Neural cell (in vitro differentiated cells): ENCODE measurements around the gene ETV7. TPM values are rescaled to one million over a fixed set of nuclear protein-coding genes. Genes with fewer than 3 reads are reported as not detected.

ENCODE experiments used
- H2AFZ ChIP-seq: fragments of 200-600, 300-800 bp; sonication (generic), shearing (Covaris generic); 2 replicates; pipeline ENCODE4 v1.6.0; 2014; ENCODE audit warnings: low read depth, mild to moderate bottlenecking, antibody characterized with exemption, low read length, moderate library complexity
- H3F3A ChIP-seq: fragments of 200-600 bp; shearing (Covaris generic); 2 replicates; pipeline ENCODE4 v1.6.1; 2016; ENCODE audit warnings: mild to moderate bottlenecking, moderate library complexity, mixed read lengths, antibody characterized with exemption, low read length; ENCODE audit not compliant: insufficient read depth, poor library complexity, severe bottlenecking
- H3K27ac ChIP-seq: fragments of 200-600, 300-800 bp; sonication (generic), shearing (Covaris generic); 2 replicates; pipeline ENCODE4 v1.5.1; 2014; ENCODE audit warnings: mild to moderate bottlenecking, low read length, moderate library complexity
- H3K27me3 ChIP-seq: fragments of 300-800, 200-600 bp; sonication (generic), shearing (Covaris generic); 2 replicates; pipeline ENCODE4 v1.6.0; 2014; ENCODE audit warnings: mild to moderate bottlenecking, low read depth, low read length, moderate library complexity; ENCODE audit not compliant: insufficient read depth
- H3K36me3 ChIP-seq: fragments of 300-800, 200-600 bp; sonication (generic), shearing (Covaris generic); 2 replicates; pipeline ENCODE4 v1.5.1; 2014; ENCODE audit warnings: mild to moderate bottlenecking, antibody characterized with exemption, low read length, moderate library complexity; ENCODE audit not compliant: insufficient read depth
- H3K4me2 ChIP-seq: fragments of 300-800, 200-600 bp; sonication (generic), shearing (Covaris generic); 2 replicates; pipeline ENCODE4 v1.6.0; 2014; ENCODE audit warnings: mild to moderate bottlenecking, low read length
- H3K4me3 ChIP-seq: fragments of 300-800, 200-600 bp; sonication (generic), shearing (Covaris generic); 2 replicates; pipeline ENCODE4 v1.5.1; 2014; ENCODE audit warnings: mild to moderate bottlenecking, low read length, moderate library complexity
- H3K79me2 ChIP-seq: fragments of 200-600 bp; shearing (Covaris generic); replicated peaks from 2 replicates; pipeline ENCODE4 v1.6.0; 2014; ENCODE audit warnings: mild to moderate bottlenecking, low read length, moderate library complexity; ENCODE audit not compliant: insufficient read depth
- H3K9ac ChIP-seq: fragments of 300-800, 200-600 bp; sonication (generic), shearing (Covaris generic); 2 replicates; pipeline ENCODE4 v1.6.1; 2016; ENCODE audit warnings: mild to moderate bottlenecking, low read length, mixed read lengths
- H3K9me2 ChIP-seq: fragments of 200-600 bp; shearing (Covaris generic); 2 replicates; pipeline ENCODE4 v1.6.1; 2016; ENCODE audit warnings: mild to moderate bottlenecking, low read length, mixed read lengths; ENCODE audit not compliant: insufficient read depth
- H3K9me3 ChIP-seq: fragments of 200-600, 300-800 bp; sonication (generic), shearing (Covaris generic); 2 replicates; pipeline ENCODE4 v1.6.1; 2016; ENCODE audit warnings: mild to moderate bottlenecking, mixed run types, low read length, moderate library complexity, mixed read lengths
- H4K20me1 ChIP-seq: fragments of 200-600 bp; shearing (Covaris generic); 2 replicates; pipeline ENCODE4 v1.6.1; 2016; ENCODE audit warnings: mild to moderate bottlenecking, mixed run types; ENCODE audit not compliant: insufficient read depth
- EP300 ChIP-seq: fragments of 450-650 bp; conservative IDR thresholded peaks from 2 replicates; pipeline ENCODE4 v1.6.1; 2014; ENCODE audit warnings: antibody characterized with exemption, mild to moderate bottlenecking, moderate library complexity; ENCODE audit not compliant: poor library complexity, severe bottlenecking
- EZH2 ChIP-seq: fragments of 200-600, 300-800 bp; shearing (Covaris generic), sonication (generic); IDR thresholded peaks from 2 replicates; pipeline ENCODE4 v1.6.1; 2014; ENCODE audit warnings: antibody characterized with exemption, low read length, borderline replicate concordance, mild to moderate bottlenecking; ENCODE audit not compliant: insufficient read depth, poor library complexity, severe bottlenecking
- MXI1 ChIP-seq: fragments of 450-650 bp; conservative IDR thresholded peaks from 2 replicates; pipeline ENCODE4 v1.6.1; 2014; ENCODE audit warnings: antibody characterized with exemption, mild to moderate bottlenecking; ENCODE audit not compliant: poor library complexity, severe bottlenecking
- POLR2AphosphoS5 ChIP-seq: IDR thresholded peaks from 2 replicates; pipeline ENCODE4 v1.6.1; 2012
- RAD21 ChIP-seq: fragments of 450-650 bp; conservative IDR thresholded peaks from 2 replicates; pipeline ENCODE4 v1.6.1; 2014; ENCODE audit warnings: antibody characterized with exemption, mild to moderate bottlenecking, moderate library complexity
- SMC3 ChIP-seq: fragments of 450-650 bp; conservative IDR thresholded peaks from 2 replicates; pipeline ENCODE4 v1.6.1; 2014; ENCODE audit warnings: antibody characterized with exemption, mild to moderate bottlenecking, moderate library complexity; ENCODE audit not compliant: poor library complexity
- TAF1 ChIP-seq: IDR thresholded peaks from 2 replicates; pipeline ENCODE4 v1.6.1; 2012; ENCODE audit warnings: low read depth
- polyA plus RNA-seq: library from polyadenylated mRNA; depleted of rRNA; stranded (reverse); fragments of >200 nt; gene quantifications from 2 replicates; pipeline ENCODE4 v1.2.3, GENCODE V29; 2014
- TF ChIP-seq, protein P1 (sequence below): fragments of 450-650 bp; IDR thresholded peaks from 2 replicates; pipeline ENCODE4 v1.5.1; 2014; ENCODE audit warnings: antibody characterized with exemption, mild to moderate bottlenecking, moderate library complexity; ENCODE audit not compliant: poor library complexity, severe bottlenecking
- TF ChIP-seq, protein P2 (sequence below): IDR thresholded peaks from 2 replicates; pipeline ENCODE4 v1.6.1; 2012; ENCODE audit warnings: borderline replicate concordance

ETV7 gene
- polyA plus RNA-seq, 1 donor from 2014 or later, result not detected

DNA sequence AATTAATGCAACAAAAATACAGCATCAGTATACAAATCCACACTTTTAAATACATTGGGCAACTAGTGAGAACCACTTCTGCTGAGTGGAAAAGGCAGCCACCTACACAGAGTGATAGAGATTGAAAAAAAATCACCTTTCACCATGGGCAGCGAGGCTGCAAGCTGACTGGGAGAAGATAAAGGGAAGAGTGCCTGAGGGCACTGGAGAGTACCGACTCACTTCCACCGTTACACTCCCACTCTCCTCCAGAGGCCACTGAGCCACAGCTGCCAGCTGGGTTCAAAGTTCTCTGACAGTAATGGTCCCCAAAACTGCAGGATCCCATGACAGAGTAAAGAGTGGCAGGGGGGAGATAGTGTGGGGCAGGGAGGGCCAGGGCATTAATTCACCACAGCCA, 31.1 kb upstream of the ETV7 start:
- Histone ChIP-seq H3K27me3 (no peaks in the 10 kb centered on the region), H3K79me2 (no peaks in the 10 kb centered on the region), H2AFZ (no peak overlapping the region), H3K4me3 (no peak overlapping the region), H3K9me3 (no peaks in the 10 kb centered on the region), H3K36me3 (no peaks in the 10 kb centered on the region), H3K9me2 (no peaks in the 10 kb centered on the region), H3K9ac (no peak overlapping the region), H4K20me1 (no peaks in the 10 kb centered on the region), H3K4me2 (no peak overlapping the region), H3F3A (no peaks in the 10 kb centered on the region), H3K27ac (no peak overlapping the region)
- TF ChIP-seq RAD21, result no peak
- TF ChIP-seq SMC3, result no peak
- TF ChIP-seq MXI1, result no peak
- no peak for TF ChIP-seq EP300
- no peak for TF ChIP-seq EZH2
- TF ChIP-seq, protein P1, sequence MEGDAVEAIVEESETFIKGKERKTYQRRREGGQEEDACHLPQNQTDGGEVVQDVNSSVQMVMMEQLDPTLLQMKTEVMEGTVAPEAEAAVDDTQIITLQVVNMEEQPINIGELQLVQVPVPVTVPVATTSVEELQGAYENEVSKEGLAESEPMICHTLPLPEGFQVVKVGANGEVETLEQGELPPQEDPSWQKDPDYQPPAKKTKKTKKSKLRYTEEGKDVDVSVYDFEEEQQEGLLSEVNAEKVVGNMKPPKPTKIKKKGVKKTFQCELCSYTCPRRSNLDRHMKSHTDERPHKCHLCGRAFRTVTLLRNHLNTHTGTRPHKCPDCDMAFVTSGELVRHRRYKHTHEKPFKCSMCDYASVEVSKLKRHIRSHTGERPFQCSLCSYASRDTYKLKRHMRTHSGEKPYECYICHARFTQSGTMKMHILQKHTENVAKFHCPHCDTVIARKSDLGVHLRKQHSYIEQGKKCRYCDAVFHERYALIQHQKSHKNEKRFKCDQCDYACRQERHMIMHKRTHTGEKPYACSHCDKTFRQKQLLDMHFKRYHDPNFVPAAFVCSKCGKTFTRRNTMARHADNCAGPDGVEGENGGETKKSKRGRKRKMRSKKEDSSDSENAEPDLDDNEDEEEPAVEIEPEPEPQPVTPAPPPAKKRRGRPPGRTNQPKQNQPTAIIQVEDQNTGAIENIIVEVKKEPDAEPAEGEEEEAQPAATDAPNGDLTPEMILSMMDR, result no peak
- no peak for TF ChIP-seq POLR2AphosphoS5
- TF ChIP-seq, protein P2, sequence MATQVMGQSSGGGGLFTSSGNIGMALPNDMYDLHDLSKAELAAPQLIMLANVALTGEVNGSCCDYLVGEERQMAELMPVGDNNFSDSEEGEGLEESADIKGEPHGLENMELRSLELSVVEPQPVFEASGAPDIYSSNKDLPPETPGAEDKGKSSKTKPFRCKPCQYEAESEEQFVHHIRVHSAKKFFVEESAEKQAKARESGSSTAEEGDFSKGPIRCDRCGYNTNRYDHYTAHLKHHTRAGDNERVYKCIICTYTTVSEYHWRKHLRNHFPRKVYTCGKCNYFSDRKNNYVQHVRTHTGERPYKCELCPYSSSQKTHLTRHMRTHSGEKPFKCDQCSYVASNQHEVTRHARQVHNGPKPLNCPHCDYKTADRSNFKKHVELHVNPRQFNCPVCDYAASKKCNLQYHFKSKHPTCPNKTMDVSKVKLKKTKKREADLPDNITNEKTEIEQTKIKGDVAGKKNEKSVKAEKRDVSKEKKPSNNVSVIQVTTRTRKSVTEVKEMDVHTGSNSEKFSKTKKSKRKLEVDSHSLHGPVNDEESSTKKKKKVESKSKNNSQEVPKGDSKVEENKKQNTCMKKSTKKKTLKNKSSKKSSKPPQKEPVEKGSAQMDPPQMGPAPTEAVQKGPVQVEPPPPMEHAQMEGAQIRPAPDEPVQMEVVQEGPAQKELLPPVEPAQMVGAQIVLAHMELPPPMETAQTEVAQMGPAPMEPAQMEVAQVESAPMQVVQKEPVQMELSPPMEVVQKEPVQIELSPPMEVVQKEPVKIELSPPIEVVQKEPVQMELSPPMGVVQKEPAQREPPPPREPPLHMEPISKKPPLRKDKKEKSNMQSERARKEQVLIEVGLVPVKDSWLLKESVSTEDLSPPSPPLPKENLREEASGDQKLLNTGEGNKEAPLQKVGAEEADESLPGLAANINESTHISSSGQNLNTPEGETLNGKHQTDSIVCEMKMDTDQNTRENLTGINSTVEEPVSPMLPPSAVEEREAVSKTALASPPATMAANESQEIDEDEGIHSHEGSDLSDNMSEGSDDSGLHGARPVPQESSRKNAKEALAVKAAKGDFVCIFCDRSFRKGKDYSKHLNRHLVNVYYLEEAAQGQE, result no peak
- no peak for TF ChIP-seq TAF1

DNA sequence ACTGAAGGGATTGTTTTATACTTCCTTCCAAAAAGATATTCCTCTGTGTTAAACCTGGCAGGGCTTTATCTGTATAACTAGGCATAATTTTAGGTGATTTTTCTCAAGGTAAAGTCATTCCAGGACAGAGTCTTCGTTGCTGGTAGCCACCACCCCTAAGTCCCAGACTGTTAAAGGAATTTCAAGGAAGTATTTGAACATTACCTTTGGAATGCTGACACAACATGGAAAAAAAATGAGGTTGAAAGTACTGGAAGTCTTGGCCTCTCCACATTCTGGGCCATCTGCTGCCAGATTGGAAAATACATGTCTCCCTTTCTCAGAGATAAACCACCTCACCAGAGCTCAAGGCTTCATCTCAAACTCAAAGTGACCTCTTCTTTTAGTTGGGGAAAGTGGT, 27.0 kb upstream of the ETV7 start:
- H2AFZ ChIP-seq, result no peak overlapping the region
- no peaks in the 10 kb centered on the region for H3K36me3 ChIP-seq
- H3K27ac ChIP-seq, result no peak overlapping the region
- H3K4me2 ChIP-seq, result no peak overlapping the region
- no peaks in the 10 kb centered on the region for H3K27me3 ChIP-seq
- no peaks in the 10 kb centered on the region for H3F3A ChIP-seq
- no peaks in the 10 kb centered on the region for H3K9me3 ChIP-seq
- H3K4me3 ChIP-seq, result no peak overlapping the region
- H3K79me2 ChIP-seq, result no peaks in the 10 kb centered on the region
- H3K9ac ChIP-seq, result no peak overlapping the region
- H4K20me1 ChIP-seq, result no peaks in the 10 kb centered on the region
- TF ChIP-seq, protein P1, result no peak
- no peak for TF ChIP-seq EP300
- no peak for TF ChIP-seq SMC3
- no peak for TF ChIP-seq RAD21
- TF ChIP-seq, protein P2, result no peak
- TF ChIP-seq TAF1, result no peak
- no peak for TF ChIP-seq POLR2AphosphoS5
- TF ChIP-seq MXI1, result no peak
- no peak for TF ChIP-seq EZH2
- no peaks in the 10 kb centered on the region for H3K9me2 ChIP-seq
